Measurements from ENCODE around the gene TUBA1B.

TUBA1B gene

DNA sequence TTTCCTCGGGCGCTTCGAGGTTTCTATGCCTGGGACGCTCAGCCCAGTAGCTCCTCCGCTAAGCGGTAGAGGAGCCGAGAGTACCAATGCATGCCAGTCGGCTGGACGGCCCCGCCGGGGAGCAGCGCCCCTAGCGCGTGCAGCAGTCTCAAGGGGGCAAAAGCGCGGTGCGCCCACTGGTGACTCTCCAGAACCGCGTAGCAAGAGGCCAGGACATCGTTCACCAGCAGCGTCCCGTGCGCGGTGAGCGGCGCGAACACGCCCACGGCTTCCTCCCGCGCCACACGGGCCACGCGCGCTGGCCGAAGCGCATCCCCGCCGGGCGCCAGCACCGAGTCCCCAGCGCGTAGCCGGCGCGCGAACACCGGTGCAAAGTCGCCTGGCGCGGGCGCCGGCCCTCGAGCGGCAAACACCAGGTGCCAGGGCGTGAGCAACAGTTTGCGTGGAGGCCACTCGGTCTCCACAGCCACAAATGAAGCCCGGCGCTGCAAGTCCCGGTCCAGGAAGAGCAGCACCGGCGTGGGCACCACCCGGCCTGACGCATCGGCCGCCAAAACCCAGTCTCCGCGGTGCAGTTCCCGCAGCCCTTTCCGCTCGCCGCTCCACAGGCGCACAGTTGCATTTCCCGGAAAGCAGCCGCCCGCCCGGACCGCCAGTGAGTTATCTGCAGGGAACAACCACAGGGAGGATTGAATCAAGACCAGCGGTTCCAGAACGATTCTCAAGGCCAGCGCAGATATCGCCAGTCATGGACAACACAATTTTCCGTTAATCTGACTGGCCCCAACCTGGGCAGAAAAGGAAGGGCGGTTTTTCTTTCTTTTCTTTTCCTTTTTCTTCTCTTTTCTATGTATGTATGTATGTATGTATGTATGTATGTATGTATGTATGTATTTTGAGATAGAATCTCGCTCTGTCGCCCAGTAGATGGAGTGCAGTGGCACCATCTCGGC is 41.1 kb downstream of the TUBA1B start:
- no peak for DNase-seq

DNA sequence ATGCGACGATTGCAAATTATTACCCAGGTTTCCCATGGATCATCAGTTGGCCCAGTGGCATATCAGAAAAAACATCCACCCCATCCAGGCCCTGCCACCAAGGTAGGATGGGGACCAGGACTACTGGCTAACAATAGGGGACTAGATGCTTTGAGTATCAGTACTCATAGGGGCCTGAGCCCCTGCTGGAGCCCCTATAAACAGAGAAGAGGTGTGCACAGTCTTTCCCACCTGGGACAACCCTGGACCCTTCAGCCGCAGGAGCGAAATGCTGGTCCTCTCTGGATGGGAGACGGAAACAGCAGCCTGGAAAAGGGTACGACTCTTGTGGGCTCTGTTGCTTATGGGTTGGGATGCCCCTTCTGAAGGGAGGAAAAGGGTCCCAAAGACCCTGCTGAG is 42.3 kb downstream of the TUBA1B start:
- no peak for DNase-seq

DNA sequence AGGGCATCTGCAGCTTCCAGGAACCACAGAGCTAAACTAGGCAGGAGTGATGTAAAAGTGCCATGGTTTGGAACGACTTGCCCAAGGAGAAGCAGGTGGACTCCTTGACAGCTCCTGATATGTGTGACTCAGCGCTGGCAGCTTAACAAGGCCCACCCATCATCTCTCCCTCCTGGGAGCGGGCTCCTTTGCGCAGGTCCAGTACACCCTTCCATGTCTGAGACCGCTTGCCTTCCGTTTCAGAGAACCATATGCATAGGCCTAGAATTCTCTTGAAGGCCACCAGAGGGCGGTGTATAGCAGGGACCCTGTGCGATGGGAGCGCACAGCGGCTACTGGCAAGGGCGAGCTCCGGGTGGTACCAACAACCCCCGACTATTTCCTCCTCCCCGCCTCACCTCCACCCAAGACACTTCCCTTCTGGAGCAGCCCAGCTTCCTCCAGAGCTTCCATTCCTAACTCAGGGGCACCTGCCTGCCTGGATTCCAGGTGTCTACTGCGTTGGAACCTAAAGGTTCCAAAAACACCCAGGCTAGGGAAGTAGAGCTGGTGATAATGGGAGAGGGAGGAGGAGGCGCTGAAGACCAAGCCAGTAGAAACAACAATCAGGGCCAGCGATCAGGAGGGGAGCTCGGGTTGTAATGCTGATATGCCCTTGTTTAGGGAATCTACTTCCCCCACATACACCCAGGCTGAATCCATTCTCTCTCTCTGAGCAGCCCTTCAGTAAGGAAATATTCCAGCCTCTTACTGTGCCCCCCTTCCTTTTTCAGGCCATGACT is 42.9 kb downstream of the TUBA1B start:
- peak; percentile 45 for DNase-seq

DNA sequence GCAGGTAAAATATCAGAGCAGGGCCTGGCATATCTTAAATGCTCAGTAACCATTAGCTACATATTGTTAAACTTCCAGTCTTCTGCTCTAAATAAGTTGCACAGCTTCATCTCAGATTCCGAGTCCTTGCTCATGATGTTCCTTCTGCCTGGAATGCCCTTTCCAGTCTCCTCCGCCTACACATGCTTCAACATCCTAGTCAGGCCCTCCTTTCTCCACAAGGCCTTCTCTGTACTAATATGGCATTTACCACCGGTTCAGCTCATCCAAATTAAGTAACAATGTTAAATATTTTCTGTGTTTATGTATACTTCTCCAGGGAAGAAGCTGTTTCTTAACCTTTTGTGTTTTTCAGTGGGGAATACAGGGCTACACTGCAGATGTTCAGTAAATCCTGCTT is 45.1 kb downstream of the TUBA1B start:
- DNase-seq = no peak

DNA sequence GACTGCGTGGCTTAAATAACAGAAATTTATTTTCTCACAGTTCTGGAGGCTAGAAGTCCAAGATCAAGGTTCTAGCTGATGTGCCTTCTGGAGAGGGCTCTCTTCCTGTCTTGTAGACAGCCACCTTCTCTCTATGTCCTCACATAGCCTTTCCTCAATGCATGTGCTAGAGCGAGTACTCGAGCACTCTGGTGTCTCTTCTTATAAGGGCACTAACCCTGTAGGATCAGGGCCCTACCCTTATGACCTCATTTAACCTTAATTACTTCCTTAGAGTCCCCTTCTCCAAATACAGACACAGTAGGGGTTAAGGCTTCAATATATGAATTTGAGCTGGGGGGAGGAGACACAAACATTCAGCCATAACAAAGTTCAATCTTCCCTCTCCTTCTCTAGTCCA is 46.8 kb downstream of the TUBA1B start:
- DNase-seq = no peak

DNA sequence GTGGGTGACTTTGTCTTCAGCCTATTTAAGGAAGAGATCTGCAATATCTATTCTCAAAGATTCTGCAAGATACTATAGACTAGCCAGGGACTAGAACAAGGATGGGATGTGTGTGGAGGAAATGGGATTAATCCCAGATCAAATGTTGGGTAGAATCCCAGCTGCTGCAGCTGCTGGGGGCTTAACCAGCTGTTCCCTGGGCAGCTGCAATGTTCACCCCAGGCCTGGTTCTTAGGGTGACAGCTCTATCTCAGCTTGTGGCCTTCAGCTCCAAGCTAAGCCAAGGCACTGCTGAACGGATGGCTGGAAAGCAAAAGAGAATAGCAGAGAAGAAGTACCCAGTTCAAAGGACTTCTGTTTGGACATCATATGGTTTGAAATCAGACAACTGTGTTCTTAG is 51.4 kb downstream of the TUBA1B start:
- DNase-seq = no peak
